ENCODE measurements around the gene WNT3.

Gene WNT3

GRCh38 chr17:46822388-46822921, 4.0 kb upstream of the WNT3 start:
- Histone ChIP-seq H3K36me3 (ENCODE audit: control insufficient read depth, insufficient read depth, low read length) (no peaks in the 10 kb centered on the region), H3K4me3 (ENCODE audit: low read length) (no peak overlapping the region), H3K27ac (ENCODE audit: low read length) (no peak overlapping the region), H3K4me1 (ENCODE audit: control insufficient read depth, insufficient read depth, low read length) (peaks cover 15% of the 10 kb centered on the region), H3K27me3 (ENCODE audit: control insufficient read depth, insufficient read depth, low read length) (peaks cover 23% of the 10 kb centered on the region; the same call in 1 of the 2 replicates), H3K9me3 (ENCODE audit: control insufficient read depth, insufficient read depth, low read length) (no peaks in the 10 kb centered on the region)
- WGBS (ENCODE audit: insufficient coverage, insufficient read length) = no CpG with 5 or more reads among the region's 35 CpGs
- DNase-seq (ENCODE audit: low read depth, low spot score) = no peak

- no CpG with 5 or more reads among the region's 31 CpGs for WGBS (ENCODE audit: insufficient coverage, insufficient read length)
- Histone ChIP-seq H3K36me3 (ENCODE audit: control insufficient read depth, insufficient read depth, low read length) (no peaks in the 10 kb centered on the region), H3K9me3 (ENCODE audit: control insufficient read depth, insufficient read depth, low read length) (no peaks in the 10 kb centered on the region), H3K4me1 (ENCODE audit: control insufficient read depth, insufficient read depth, low read length) (peaks cover 15% of the 10 kb centered on the region), H3K27me3 (ENCODE audit: control insufficient read depth, insufficient read depth, low read length) (peaks cover 28% of the 10 kb centered on the region; the same call in 1 of the 2 replicates), H3K4me3 (ENCODE audit: low read length) (peak overlapping the region; percentile 10; the same call in 1 of the 2 replicates), H3K27ac (ENCODE audit: low read length) (no peak overlapping the region)
- DNase-seq (ENCODE audit: low read depth, low spot score) = no peak
These were observed 3.2 kb upstream of the WNT3 start for GRCh38 chr17:46821482-46822387.

DNA sequence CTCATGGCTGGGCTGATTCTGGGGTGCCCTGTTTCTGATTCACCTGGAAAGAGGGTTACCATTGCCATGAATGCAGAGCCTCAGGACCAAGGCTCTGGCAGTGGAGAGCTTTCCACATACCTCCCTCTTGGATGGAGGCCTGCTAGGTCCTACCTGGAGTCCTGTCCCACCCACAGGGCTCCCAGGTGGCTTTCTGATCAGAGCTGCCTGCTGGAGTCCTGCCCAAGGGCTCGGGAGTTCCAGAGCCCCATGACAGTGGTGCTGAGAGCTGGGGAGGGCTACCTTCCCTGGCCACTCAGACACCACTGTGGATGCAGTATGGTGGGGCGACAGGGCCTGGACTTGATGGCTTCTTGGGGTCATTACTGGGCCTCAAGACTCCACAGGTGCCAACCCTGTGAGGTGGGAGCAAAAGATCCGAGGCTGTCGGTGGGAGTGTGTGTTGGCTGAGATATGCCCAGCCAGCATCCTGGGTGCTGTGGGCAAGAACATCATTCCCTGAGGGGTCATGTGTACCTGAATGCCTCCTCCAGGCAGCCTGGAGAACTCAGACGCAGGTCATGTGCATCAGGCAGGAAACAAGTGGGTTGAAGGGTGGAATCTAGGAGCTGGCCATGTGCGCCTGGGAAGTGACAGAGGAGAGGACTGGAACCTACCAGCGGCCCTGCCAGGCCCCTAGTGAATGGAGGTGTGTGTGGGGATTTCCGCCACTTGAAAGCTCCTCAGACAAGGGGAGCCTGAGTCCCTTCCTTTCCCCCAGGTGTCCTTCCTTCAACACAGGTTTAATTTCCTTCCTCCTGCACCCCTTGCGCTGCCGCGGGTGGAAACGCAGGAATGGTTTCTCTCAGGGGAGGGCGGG, 2.3 kb upstream of the WNT3 start:
- no peak for DNase-seq (ENCODE audit: low read depth, low spot score)
- WGBS (ENCODE audit: insufficient coverage, insufficient read length) = no CpG with 5 or more reads among the region's 13 CpGs
- H3K9me3 ChIP-seq (ENCODE audit: control insufficient read depth, insufficient read depth, low read length) = no peaks in the 10 kb centered on the region
- no peak overlapping the region for H3K27ac ChIP-seq (ENCODE audit: low read length)
- H3K4me1 ChIP-seq (ENCODE audit: control insufficient read depth, insufficient read depth, low read length) = peaks cover 22% of the 10 kb centered on the region
- H3K4me3 ChIP-seq (ENCODE audit: low read length) = no peak overlapping the region; the same call in 1 of the 2 replicates
- no peaks in the 10 kb centered on the region for H3K36me3 ChIP-seq (ENCODE audit: control insufficient read depth, insufficient read depth, low read length)
- peaks cover 28% of the 10 kb centered on the region; the same call in 1 of the 2 replicates for H3K27me3 ChIP-seq (ENCODE audit: control insufficient read depth, insufficient read depth, low read length)

DNA sequence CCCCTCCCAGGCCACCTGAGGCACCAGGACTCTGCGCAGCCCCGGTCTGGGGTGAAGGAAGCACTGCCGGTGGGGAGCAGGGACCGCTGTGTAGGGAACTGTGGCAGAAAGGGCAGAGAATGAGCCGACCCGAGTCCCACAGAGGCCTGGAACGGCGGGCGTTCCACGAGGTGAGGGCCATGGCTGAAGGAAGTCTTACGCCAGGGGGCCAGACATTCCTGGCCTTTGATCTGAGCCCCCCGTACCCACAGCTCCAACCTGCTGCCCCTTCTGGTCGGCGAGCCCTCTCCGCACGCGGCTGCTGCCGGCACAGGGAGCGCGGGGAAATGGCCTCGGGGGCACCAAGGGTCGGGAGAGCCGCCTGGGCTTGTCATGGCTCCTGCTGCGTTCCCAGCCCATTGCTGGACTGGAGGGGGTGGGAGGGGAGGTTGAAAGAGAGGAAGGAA, 1.4 kb upstream of the WNT3 start:
- no peaks in the 10 kb centered on the region for H3K9me3 ChIP-seq (ENCODE audit: control insufficient read depth, insufficient read depth, low read length)
- H3K4me3 ChIP-seq (ENCODE audit: low read length) = peak overlapping the region; percentile 20; the same call in 1 of the 2 replicates
- H3K27ac ChIP-seq (ENCODE audit: low read length) = no peak overlapping the region
- DNase-seq (ENCODE audit: low read depth, low spot score) = no peak
- peaks cover 28% of the 10 kb centered on the region; the same call in 1 of the 2 replicates for H3K27me3 ChIP-seq (ENCODE audit: control insufficient read depth, insufficient read depth, low read length)
- H3K4me1 ChIP-seq (ENCODE audit: control insufficient read depth, insufficient read depth, low read length) = peaks cover 23% of the 10 kb centered on the region
- WGBS (ENCODE audit: insufficient coverage, insufficient read length) = no CpG with 5 or more reads among the region's 24 CpGs
- no peaks in the 10 kb centered on the region for H3K36me3 ChIP-seq (ENCODE audit: control insufficient read depth, insufficient read depth, low read length)

DNA sequence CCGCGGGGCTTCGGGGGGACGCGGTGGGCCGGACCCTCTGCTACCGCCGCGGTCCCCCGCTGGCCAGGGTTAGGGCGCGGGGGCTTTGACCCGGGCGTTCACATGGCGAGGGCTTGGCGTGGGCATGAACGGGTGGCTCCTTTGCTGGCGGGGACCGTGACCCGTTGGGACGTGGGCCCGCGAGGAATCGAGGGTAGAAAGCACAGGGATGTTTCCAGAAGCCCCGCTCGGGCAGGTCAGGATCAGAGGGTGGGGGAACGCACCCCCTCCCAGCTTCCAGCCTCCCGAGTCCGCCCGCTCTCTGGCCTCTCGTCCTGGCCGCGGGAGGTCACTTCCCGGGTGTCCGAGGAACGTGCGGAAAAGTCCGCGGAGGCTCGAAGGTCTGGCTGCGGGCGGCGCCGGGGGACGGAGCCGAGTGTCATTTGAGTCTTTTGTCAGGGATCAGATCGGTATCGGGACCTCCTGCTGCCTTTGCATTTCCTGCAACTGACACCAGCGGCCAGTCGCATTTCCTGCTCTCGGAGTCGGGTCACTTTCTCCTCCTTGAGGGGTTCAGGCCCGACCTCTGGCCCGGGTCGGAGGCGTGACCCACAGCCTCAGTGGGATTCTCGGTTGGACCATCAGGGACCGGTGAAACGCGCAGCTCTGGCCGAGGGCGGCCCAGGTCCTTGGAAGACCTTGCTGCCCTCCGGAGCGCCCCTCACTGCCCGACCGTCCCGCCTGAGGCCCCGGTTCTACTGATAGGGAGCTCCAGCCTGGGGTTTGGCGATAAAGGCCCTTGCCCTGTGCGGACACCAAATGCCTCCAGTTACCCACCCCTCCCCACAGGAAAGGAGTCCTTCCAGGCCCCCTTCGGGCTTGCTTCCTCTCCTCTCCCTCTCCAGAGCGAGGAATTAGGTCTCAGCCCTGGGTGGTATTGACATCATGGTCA, 702 bp upstream of the WNT3 start:
- Histone ChIP-seq H3K4me3 (ENCODE audit: low read length) (peak overlapping the region; percentile 45; the same call in 1 of the 2 replicates), H3K9me3 (ENCODE audit: control insufficient read depth, insufficient read depth, low read length) (no peaks in the 10 kb centered on the region), H3K4me1 (ENCODE audit: control insufficient read depth, insufficient read depth, low read length) (peaks cover 28% of the 10 kb centered on the region), H3K27me3 (ENCODE audit: control insufficient read depth, insufficient read depth, low read length) (peaks cover 28% of the 10 kb centered on the region; the same call in 1 of the 2 replicates), H3K27ac (ENCODE audit: low read length) (no peak overlapping the region), H3K36me3 (ENCODE audit: control insufficient read depth, insufficient read depth, low read length) (no peaks in the 10 kb centered on the region)
- no CpG with 5 or more reads among the region's 72 CpGs for WGBS (ENCODE audit: insufficient coverage, insufficient read length)
- DNase-seq (ENCODE audit: low read depth, low spot score) = no peak

DNA sequence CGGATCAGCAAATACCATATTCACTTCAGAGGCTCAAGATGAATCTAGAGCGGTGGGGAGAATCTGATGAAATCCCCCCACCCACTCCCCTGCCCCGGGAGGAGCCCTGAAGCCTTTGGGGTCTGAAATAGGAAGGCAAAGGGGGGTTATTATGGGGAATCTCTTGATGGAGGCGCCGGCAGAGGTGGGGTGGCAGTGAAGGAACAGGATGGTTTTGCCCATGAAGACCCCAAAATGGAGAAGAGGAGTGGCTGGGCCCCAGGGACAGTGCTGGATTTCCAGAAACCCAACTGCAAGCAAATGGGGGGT, 637 bp downstream of the WNT3 start:
- Histone ChIP-seq H3K4me3 (ENCODE audit: low read length) (peak overlapping the region; percentile 6; the same call in 1 of the 2 replicates), H3K4me1 (ENCODE audit: control insufficient read depth, insufficient read depth, low read length) (peaks cover 28% of the 10 kb centered on the region), H3K27me3 (ENCODE audit: control insufficient read depth, insufficient read depth, low read length) (peaks cover 28% of the 10 kb centered on the region; the same call in 1 of the 2 replicates), H3K9me3 (ENCODE audit: control insufficient read depth, insufficient read depth, low read length) (no peaks in the 10 kb centered on the region), H3K27ac (ENCODE audit: low read length) (no peak overlapping the region), H3K36me3 (ENCODE audit: control insufficient read depth, insufficient read depth, low read length) (no peaks in the 10 kb centered on the region)
- no CpG with 5 or more reads among the region's 5 CpGs for WGBS (ENCODE audit: insufficient coverage, insufficient read length)
- no peak for DNase-seq (ENCODE audit: low read depth, low spot score)

DNA sequence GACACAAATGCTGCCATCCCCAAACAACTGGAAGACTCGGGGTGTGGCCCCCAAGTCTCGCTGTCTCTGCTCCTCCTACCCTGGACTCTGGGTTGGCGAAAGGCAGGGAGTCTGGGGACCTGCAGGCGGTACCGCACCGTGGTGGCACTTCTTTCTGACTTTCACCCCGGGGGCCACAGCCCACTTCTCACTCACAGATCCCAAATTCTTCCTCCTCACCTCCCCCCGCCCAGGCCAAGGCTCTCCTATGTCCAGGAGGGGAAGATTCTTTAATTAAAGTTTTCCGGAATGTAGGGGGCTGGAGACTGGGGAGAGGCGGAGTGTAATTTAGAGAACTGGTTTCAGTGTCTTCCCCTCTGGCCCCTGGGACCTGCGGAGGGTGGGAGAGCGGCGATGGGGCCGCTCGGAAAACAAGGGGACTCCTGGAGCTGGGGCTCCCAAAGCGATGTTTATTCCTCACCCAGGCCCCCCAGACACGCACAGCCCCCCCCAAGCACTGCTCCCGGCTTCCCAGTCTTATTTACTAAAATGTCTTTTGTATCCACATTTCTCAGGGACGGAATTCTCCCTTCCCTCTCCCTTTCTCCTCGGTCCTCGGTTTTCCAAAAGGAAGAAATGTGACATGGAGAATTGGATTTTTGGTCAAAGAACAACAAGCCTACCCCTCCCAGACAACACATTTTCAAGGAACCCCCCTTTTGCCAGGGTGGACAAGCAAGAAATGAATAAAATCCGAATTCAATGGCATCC, 1.2 kb downstream of the WNT3 start:
- no peak for DNase-seq (ENCODE audit: low read depth, low spot score)
- Histone ChIP-seq H3K4me1 (ENCODE audit: control insufficient read depth, insufficient read depth, low read length) (peaks cover 27% of the 10 kb centered on the region), H3K27ac (ENCODE audit: low read length) (no peak overlapping the region), H3K36me3 (ENCODE audit: control insufficient read depth, insufficient read depth, low read length) (no peaks in the 10 kb centered on the region), H3K4me3 (ENCODE audit: low read length) (peak overlapping the region; percentile 9; the same call in 1 of the 2 replicates), H3K9me3 (ENCODE audit: control insufficient read depth, insufficient read depth, low read length) (no peaks in the 10 kb centered on the region), H3K27me3 (ENCODE audit: control insufficient read depth, insufficient read depth, low read length) (peaks cover 28% of the 10 kb centered on the region; the same call in 1 of the 2 replicates)
- no CpG with 5 or more reads among the region's 22 CpGs for WGBS (ENCODE audit: insufficient coverage, insufficient read length)

DNA sequence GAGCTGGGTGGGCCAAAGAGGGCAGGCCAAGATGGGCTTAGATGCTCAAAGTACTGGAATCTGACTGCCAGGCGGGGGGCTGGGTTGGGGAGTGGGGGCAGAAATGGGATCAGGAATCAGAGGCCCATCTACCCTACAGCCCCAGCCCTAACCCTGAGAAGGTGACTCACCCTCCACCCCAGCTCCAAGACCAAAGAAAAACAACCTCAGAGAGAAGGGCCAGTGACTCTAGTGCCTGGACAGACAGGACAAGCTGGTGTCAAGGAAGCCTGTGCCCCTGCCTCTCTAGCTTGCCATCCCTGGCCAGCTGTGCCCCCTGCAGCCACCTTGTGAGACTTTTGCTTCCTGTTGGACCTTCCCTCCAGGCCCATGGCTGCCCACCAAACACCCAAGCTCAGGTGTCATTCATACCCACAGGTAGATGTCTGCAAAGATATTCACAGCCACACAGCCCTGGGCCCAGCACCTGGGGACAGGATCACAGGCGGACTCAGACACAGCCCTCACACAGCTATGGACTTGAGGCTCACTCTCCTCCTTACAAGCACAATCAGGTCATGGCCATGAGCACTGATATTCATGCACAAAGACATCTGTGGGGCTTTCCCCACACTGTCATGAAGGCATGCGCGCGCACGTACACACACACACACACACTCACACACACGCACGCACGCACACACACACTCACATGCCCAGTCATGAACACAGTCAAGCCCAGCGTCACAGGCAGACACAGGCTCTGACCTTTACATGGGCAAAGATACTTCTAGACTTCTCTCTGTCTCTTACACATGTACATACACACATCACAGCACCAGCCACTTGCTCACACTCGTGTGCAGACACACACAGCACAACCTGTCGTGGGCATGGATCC, 2.8 kb downstream of the WNT3 start:
- no peak for DNase-seq (ENCODE audit: low read depth, low spot score)
- Histone ChIP-seq H3K36me3 (ENCODE audit: control insufficient read depth, insufficient read depth, low read length) (no peaks in the 10 kb centered on the region), H3K4me3 (ENCODE audit: low read length) (no peak overlapping the region), H3K27me3 (ENCODE audit: control insufficient read depth, insufficient read depth, low read length) (peaks cover 23% of the 10 kb centered on the region; the same call in 1 of the 2 replicates), H3K4me1 (ENCODE audit: control insufficient read depth, insufficient read depth, low read length) (peaks cover 21% of the 10 kb centered on the region), H3K9me3 (ENCODE audit: control insufficient read depth, insufficient read depth, low read length) (no peaks in the 10 kb centered on the region), H3K27ac (ENCODE audit: low read length) (no peak overlapping the region)
- WGBS (ENCODE audit: insufficient coverage, insufficient read length) = no CpG with 5 or more reads among the region's 12 CpGs

All from iPS DF 6.9 (cell line).